CD4-positive, alpha-beta T cell treated with Interleukin-17A for 1 hour (primary cell): Measurements from ENCODE around the gene ROBO1.
"Not testable (repeated sequence)": the region's sequence is repeated elsewhere in the genome, so short reads cannot be mapped to it uniquely, and the experiment has no call there.

Experiments used
- DNase-seq: peaks from one replicate; pipeline ENCODE4 v3.0.0-alpha.2; 2020

ROBO1 gene

GRCh38 chr3:78765671-78766485 lies 1001.9 kb downstream of the ROBO1 start:
- DNase-seq: no peak

- DNase-seq: no peak
Measured at GRCh38 chr3:78764634-78765033, 1003.2 kb downstream of the ROBO1 start.

GRCh38 chr3:78762121-78762520 lies 1005.7 kb downstream of the ROBO1 start:
- DNase-seq: no peak

GRCh38 chr3:78761126-78761525 lies 1006.7 kb downstream of the ROBO1 start:
- no peak for DNase-seq

GRCh38 chr3:78757731-78758130 lies 1010.1 kb downstream of the ROBO1 start:
- DNase-seq: no peak

GRCh38 chr3:78754066-78754743 lies 1013.6 kb downstream of the ROBO1 start:
- DNase-seq: no peak

GRCh38 chr3:78751266-78751665 lies 1016.5 kb downstream of the ROBO1 start:
- no peak for DNase-seq

- DNase-seq: not testable (repeated sequence)
Measured at GRCh38 chr3:78750291-78750690, 1017.5 kb downstream of the ROBO1 start.

GRCh38 chr3:78749056-78749455 lies 1018.7 kb downstream of the ROBO1 start:
- DNase-seq: no peak

- DNase-seq: no peak
Measured at GRCh38 chr3:78745847-78746246, 1022.0 kb downstream of the ROBO1 start.

- no peak for DNase-seq
Measured at GRCh38 chr3:78742491-78742890, 1025.3 kb downstream of the ROBO1 start.

GRCh38 chr3:78742041-78742440 lies 1025.8 kb downstream of the ROBO1 start:
- DNase-seq: no peak

- no peak for DNase-seq
Measured at GRCh38 chr3:78741066-78741645, 1026.6 kb downstream of the ROBO1 start.

- no peak for DNase-seq
Measured at GRCh38 chr3:78738833-78739232, 1029.0 kb downstream of the ROBO1 start.

- DNase-seq: no peak
Measured at GRCh38 chr3:78737988-78738387, 1029.8 kb downstream of the ROBO1 start.

GRCh38 chr3:78736863-78737262 lies 1030.9 kb downstream of the ROBO1 start:
- no peak for DNase-seq

- DNase-seq: no peak
Measured at GRCh38 chr3:78734048-78734637, 1033.7 kb downstream of the ROBO1 start.

- DNase-seq: no peak
Measured at GRCh38 chr3:78732893-78733292, 1034.9 kb downstream of the ROBO1 start.

GRCh38 chr3:78732471-78732870 lies 1035.3 kb downstream of the ROBO1 start:
- DNase-seq: no peak

GRCh38 chr3:78729946-78730345 lies 1037.9 kb downstream of the ROBO1 start:
- DNase-seq: no peak

- no peak for DNase-seq
Measured at GRCh38 chr3:78728406-78729145, 1039.2 kb downstream of the ROBO1 start.

GRCh38 chr3:78726545-78726944 lies 1041.3 kb downstream of the ROBO1 start:
- DNase-seq: no peak

GRCh38 chr3:78725703-78726246 lies 1042.0 kb downstream of the ROBO1 start:
- no peak for DNase-seq
